NAMALWA (cell line): ENCODE data around the gene EXTL1.

Experiments
- DNase-seq: peaks from one replicate; pipeline ENCODE4 v3.0.0-alpha.2; 2015; ENCODE audit warnings: low spot score

EXTL1 gene

DNA sequence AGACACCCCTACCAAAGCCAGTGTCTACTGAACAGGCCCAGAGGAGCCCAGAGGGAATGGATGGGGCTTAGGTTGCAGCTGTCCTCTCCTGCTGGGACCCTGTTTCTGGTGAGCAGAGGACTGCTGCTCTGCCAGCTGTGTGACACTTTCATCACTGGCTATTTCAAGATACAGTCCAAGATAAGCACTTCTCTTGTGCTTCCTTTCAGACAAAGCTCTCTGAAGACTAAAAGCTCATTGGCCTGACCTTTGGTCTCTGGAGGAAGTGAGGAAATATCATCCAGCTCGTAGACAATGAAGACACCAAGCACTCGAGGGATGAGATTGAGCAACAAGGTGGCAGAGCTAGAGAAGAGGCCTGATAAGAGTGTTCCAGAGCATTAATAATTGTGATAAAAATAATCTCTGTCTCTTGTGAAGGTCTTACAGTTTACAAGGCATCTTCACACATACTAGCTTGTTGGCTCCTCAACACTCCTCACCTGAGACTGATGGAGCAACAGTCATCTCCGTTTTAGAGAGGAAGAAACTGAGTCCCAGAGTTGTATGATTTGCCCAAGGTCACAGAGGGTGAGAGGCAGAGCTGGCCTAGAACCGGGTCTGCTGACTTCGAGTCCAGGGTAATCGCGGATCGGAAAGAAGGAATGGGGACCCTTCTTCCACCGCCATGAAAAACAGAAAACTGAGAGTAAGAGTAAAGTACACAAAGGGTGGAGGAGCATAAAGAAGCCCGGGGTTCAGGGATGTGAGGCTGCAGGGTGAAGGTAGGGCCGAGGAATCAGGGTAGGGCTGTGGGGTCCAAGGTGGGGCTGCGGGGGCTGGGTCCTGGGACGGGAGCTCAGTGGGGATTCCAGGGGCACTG lies 24.4 kb upstream of the EXTL1 start:
- DNase-seq, result peak; percentile 68

DNA sequence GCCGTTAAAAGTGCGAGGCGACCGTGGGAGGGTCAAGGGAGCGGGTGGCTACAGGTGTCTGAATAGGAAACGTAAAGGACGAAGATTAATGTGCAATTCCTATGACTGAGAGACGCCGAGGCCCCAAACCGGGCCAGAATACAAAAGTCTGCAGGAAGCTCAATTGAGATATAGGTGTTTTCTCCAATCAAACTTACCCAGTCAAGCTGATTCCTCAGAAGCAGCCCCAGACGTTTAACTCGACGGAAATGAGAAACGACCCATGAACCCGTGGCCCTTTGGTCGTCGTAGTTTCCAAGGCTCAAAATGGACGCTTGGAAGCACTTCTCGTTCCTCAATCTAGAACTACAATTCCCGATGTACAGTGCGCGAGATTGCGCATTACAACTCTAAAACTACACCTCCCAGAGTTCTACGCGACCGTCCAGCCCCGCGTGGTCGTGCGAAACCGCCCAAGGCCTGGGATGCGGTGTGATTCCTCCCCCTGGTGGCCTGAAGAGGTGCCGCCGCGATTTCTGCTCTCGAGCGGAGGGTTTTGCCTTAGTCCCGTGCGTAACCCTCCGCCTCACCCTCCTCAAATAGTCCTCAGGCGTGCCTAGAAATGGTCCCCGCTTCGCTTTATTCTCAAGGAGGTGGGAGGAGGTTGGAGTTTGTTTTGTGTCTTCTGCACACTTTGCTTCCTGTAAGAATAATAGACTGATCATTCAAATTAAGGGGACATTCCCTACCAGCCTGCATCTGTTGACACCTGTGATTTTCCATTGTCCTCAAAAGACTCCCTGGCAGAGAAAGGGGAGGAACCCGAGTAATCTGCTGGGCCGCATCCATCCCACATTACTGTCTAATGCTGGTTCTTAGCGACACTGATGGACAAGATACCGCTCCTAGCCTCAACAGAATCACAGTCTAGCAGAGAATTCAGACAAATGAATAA lies 23.5 kb upstream of the EXTL1 start, which contains the start of gene PAFAH2:
PAFAH2 (minus strand) TSS at position 236 of the 934 bp plus-strand sequence. CDS start 7,247 bp downstream, outside the sequence.
- peak; percentile 100 for DNase-seq

DNA sequence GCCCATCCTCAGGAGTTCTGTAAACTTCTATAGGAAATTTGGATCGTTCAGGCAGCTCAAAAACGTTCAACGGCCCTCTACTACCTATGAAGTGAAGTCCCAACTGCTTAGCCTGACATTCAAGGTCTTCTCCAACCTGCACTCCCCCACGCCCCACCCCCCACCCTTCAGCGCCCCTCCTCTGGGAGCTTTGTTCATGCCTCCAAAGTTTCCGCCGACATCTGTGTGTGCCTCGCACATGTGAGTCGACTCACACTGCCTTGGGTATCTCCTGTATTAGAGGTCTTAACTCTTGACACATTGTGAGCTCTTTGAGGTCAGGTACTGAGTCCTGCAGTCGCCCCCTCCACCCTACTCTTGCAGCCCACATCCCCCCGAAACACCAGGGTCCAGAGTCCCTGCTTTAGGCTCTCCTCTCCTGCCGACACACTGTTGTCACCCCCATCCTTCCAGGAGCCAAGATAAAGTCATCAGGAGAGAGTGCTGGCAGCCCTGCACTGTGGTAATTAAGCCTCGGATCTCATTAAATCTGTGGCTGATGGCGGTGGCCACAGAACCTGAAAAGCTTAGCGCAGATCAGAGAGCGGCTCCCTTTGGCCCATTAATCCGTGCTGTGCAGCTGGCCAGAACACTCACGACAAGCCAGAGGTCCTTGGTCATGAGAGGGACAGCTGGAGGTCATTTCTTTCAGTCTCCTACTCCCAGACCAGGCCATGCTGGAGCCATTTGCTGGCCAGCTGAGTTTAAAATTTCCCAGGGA lies 22.4 kb upstream of the EXTL1 start:
- no peak for DNase-seq

GRCh38 chr1:26003262-26003661 lies 18.3 kb upstream of the EXTL1 start:
- no peak for DNase-seq

- DNase-seq, result no peak
Measured at GRCh38 chr1:26003756-26004155, 17.8 kb upstream of the EXTL1 start.

- no peak for DNase-seq
Measured at GRCh38 chr1:26005434-26006105, 16.0 kb upstream of the EXTL1 start.

GRCh38 chr1:26006710-26007109 lies 14.9 kb upstream of the EXTL1 start:
- DNase-seq, result no peak

GRCh38 chr1:26009796-26010447 lies 11.7 kb upstream of the EXTL1 start:
- DNase-seq, result peak; percentile 66

DNA sequence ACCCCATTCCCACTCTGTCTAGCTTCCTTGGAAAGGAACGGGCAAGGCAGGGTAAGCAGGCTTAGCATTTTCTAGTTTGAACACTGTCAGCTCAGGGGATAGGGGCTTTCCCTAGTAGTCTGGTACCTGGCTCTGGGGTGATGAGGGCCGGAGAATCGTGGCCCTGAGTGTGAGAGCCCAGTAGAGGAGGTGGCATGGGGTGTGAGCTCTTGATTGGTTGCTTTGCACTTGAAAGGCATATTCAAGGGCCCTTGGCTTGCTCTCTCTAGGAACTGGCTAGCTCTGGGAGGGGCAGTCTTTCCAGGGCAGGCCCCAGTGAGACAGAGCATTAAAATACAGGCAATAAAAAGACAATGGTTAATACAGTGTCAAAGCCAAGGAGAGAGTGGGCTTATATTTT lies 10.8 kb upstream of the EXTL1 start:
- no peak for DNase-seq

- no peak for DNase-seq
Measured at GRCh38 chr1:26012864-26013263, 8.7 kb upstream of the EXTL1 start.

GRCh38 chr1:26014179-26014578 lies 7.4 kb upstream of the EXTL1 start:
- DNase-seq, result no peak

GRCh38 chr1:26015358-26015757 lies 6.2 kb upstream of the EXTL1 start:
- no peak for DNase-seq

GRCh38 chr1:26016258-26016952 lies 5.2 kb upstream of the EXTL1 start:
- no peak for DNase-seq

- no peak for DNase-seq
Measured at GRCh38 chr1:26016953-26017545, 4.5 kb upstream of the EXTL1 start.

DNA sequence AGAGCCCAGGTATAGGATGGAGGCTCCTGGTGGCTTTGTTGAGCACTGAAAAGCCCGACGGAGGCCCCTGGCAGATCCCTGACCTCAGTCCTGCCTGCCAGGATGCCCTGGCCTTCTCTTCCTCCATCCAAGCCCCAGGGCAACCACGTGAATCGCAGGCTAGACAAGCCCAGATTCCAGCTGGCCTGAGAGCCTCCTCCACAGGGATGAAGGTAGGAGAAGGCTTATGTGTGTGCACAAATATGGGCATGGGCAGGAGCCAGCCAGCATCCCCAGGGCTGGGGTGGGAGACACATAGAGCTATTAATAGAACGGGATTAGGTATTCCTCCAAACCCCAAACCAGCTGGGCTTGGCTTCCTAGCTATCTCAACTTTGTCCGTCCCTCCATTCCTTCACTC lies 4.0 kb upstream of the EXTL1 start:
- no peak for DNase-seq

DNA sequence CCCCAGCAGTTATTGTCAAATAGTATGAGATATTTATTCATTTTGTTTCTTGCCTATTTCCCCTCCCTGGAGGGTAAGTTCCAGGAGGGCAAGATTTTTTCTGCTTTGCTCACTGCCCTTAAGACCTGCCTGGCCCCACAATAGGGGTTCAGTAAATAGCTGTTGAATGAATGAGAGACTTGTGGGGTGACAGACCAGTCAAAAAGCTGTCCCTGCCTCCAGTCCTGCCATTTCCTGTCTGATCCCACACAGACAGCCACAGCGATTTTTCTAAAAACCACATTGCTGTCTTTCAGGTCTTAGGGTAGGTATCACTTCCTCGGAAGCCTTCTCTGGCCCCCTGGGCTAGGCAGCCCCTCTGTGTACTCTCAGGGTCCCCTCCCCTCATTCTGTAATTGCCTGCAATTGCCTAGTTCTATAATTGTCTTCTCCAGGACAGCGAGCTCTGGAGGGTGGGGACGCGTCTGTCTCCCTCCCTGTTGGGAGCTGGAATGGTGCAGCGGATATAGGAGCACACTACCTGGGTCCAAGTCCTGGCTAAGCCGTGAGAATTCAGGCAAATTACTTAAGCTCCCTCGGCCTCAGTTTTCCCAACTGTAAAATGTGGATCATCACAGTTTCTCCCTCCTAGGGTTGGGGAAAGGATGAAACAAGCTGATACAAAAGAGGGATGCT lies 1.8 kb upstream of the EXTL1 start:
- DNase-seq, result no peak

GRCh38 chr1:26020330-26020768 lies 1.2 kb upstream of the EXTL1 start:
- DNase-seq, result no peak

DNA sequence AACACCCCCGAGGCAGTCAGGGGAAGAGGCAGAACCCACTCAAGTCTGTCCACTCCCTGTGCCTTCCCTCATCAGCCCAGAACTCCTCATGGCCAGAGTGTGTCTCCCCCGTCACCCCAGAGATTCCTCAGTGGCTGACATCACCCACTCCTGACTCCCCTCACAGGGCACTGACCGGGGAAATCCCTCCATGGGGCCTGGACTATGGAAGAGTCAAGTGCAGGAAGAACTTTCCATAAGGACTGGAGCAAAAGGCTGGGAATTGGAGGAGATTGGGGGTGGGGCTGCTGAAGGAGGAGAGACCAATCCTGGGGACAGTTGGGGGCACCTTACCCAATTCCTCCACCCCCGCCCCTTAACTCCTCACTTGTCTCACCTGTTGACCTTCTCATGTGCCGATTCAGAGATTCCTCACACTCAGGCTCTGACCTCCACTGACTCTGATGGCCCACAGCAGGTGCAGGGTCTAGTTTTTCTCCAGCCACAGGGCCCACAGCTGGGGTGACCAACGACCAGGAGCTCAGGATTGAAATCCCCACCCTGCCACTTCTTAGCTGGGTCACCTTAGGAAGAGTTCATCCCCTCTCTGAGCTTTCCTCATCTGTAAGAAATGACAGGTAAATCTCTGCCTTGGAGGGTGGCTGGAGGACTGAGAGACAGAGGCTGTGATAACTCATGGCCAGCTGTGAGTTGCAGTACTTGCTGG lies 481 bp upstream of the EXTL1 start:
- no peak for DNase-seq

- no peak for DNase-seq
Measured at GRCh38 chr1:26022404-26022779, 817 bp downstream of the EXTL1 start.
